Stimulated activated CD4-positive, alpha-beta T cell treated with anti-CD3 and anti-CD28 coated beads, Interleukin-1b, Interleukin-23, amount 100 ng/mL, for 4 hours (primary cell): ENCODE measurements around the gene RWDD1.

ENCODE experiments used
- DNase-seq, 2 donors: peaks; one replicate each; pipeline ENCODE4 v3.0.0-alpha.2; 2020; ENCODE audit warnings: low read depth in 2 of 2

Gene RWDD1

GRCh38 chr6:116570856-116571682, at the start of gene RWDD1:
Gene RWDD1, plus strand, starts transcription at chr6:116571504. Its CDS starts 79 bp downstream, at chr6:116571583.
- DNase-seq, result peak; percentile 94 to 95

GRCh38 chr6:116522896-116523295, 48.4 kb upstream of the RWDD1 start:
- DNase-seq, result no peak

- no peak for DNase-seq
Observed at GRCh38 chr6:116524236-116524635, 47.1 kb upstream of the RWDD1 start.

GRCh38 chr6:116528133-116528532, 43.2 kb upstream of the RWDD1 start:
- DNase-seq, result no peak

- no peak for DNase-seq
Observed at GRCh38 chr6:116528780-116529179, 42.5 kb upstream of the RWDD1 start.

GRCh38 chr6:116529466-116530290, 41.6 kb upstream of the RWDD1 start:
- no peak for DNase-seq

- no peak for DNase-seq
Observed at GRCh38 chr6:116530436-116530835, 40.9 kb upstream of the RWDD1 start.

- peak; percentile 16 to 59 for DNase-seq
Observed at GRCh38 chr6:116531675-116532570, 39.4 kb upstream of the RWDD1 start.

- no peak for DNase-seq
Observed at GRCh38 chr6:116533233-116533957, 37.9 kb upstream of the RWDD1 start.

- no peak for DNase-seq
Observed at GRCh38 chr6:116535109-116535508, 36.2 kb upstream of the RWDD1 start.

GRCh38 chr6:116536216-116536621, 35.1 kb upstream of the RWDD1 start:
- peak in 1 of 2 donors; percentile 18 for DNase-seq

- no peak for DNase-seq
Observed at GRCh38 chr6:116542426-116542825, 28.9 kb upstream of the RWDD1 start.

GRCh38 chr6:116543149-116543548, 28.2 kb upstream of the RWDD1 start:
- no peak for DNase-seq

GRCh38 chr6:116545651-116546050, 25.7 kb upstream of the RWDD1 start, which contains the start of gene TRAPPC3L:
Gene TRAPPC3L, minus strand, starts transcription at chr6:116545684. Its CDS starts 170 bp downstream, at chr6:116545514.
- DNase-seq, result no peak

- DNase-seq, result no peak
Observed at GRCh38 chr6:116547358-116547757, 23.9 kb upstream of the RWDD1 start.

GRCh38 chr6:116550796-116551195, 20.5 kb upstream of the RWDD1 start:
- no peak for DNase-seq

- DNase-seq, result no peak
Observed at GRCh38 chr6:116553451-116553850, 17.9 kb upstream of the RWDD1 start, which contains the start of gene CALHM4. Gene CALHM4, plus strand, starts transcription at chr6:116553751. Its CDS starts 43 bp downstream, at chr6:116553794.

GRCh38 chr6:116556065-116556464, 15.2 kb upstream of the RWDD1 start:
- DNase-seq, result no peak

- no peak for DNase-seq
Observed at GRCh38 chr6:116556814-116557415, 14.4 kb upstream of the RWDD1 start.

GRCh38 chr6:116557893-116558292, 13.4 kb upstream of the RWDD1 start:
- DNase-seq, result no peak
